Ovary (tissue), 9 donors: ENCODE data around the gene DDX6. TPM values are rescaled to one million over a fixed set of nuclear protein-coding genes. Genes with fewer than 3 reads are reported as not detected.

Source experiments
- DNase-seq, 5 donors: peaks; one replicate each; pipeline ENCODE4 v3.0.0-alpha.2; 2019 to 2020
- H3K27ac ChIP-seq, 2 donors: fragments of 200-600 bp; one replicate each; pipeline versions ENCODE4 v1.5.1 to v1.8.0; 2019 to 2022
- H3K27me3 ChIP-seq: fragments of 200-600 bp; one replicate; pipeline ENCODE4 v1.8.0; 2022
- H3K36me3 ChIP-seq: fragments of 200-600 bp; sonication (generic); one replicate; pipeline ENCODE4 v1.5.1; 2019
- H3K4me1 ChIP-seq: one replicate; pipeline ENCODE4 v1.8.1; 2013; ENCODE audit warnings: mild to moderate bottlenecking, moderate library complexity; ENCODE audit not compliant: insufficient read depth
- H3K4me3 ChIP-seq: fragments of 200-600 bp; sonication (generic); one replicate; pipeline ENCODE4 v1.5.1; 2017
- H3K9me3 ChIP-seq, 2 donors: fragments of 200-600 bp in 1 of 2; sonication (generic) in 1 of 2; one replicate each; pipeline versions ENCODE4 v1.5.1 to v1.8.1; 2013 to 2019; ENCODE audit warnings: mild to moderate bottlenecking in 1 of 2, moderate library complexity in 1 of 2
- CTCF ChIP-seq, 3 donors: fragments of 450-650 bp in 2 of 3; fragments of 200-600 bp in 1 of 3; IDR thresholded peaks; one replicate each; pipeline versions ENCODE4 v1.5.1 to v1.8.0; 2016 to 2022; ENCODE audit warnings: antibody characterized with exemption in 3 of 3, mild to moderate bottlenecking in 1 of 3
- EP300 ChIP-seq: sonication (generic); formaldehyde crosslinking; IDR thresholded peaks from one replicate; pipeline ENCODE4 v1.6.1; 2017; ENCODE audit warnings: antibody characterized with exemption
- POLR2A ChIP-seq: fragments of 450-650 bp; IDR thresholded peaks from one replicate; pipeline ENCODE4 v1.6.1; 2017; ENCODE audit warnings: antibody characterized with exemption, mild to moderate bottlenecking, moderate library complexity
- WGBS, 3 donors: extraction: QIAGEN DNeasy Blood & Tissue Kit in 1 of 3; methylation state at CpG; one replicate each; pipeline versions ENCODE4 v1.1.5 to v1.1.7; 2013 to 2017; 5-methylcytosine and 5-hydroxymethylcytosine counted together
- intact Hi-C, 4 donors: fragments of 100-400 bp; cut with DNase I; formaldehyde crosslinking; loops; one replicate each; pipeline versions ENCODE4 v1.11.0 to v1.15.1; 2022 to 2023
- polyA plus RNA-seq, 2 donors: library from polyadenylated mRNA; stranded (reverse); fragments of 200-250 nt in 1 of 2; fragments of 350-450 nt in 1 of 2; fragmentation: Illumina TruSeq in 1 of 2; extraction: RNeasy Lipid Tissue Mini Kit (QIAGEN cat#74804) in 1 of 2; gene quantifications; one replicate each; pipeline ENCODE4 v1.2.3, GENCODE V29; 2013 to 2014
- total RNA-seq, 7 donors: library from RNA; depleted of rRNA in 2 of 7; stranded (reverse); fragments of >200 nt in 2 of 7; fragmentation: NEBNext Ultra II Directional in 3 of 7; extraction: Animal tissue kit (Norgen Biotek cat#: 25700) in 3 of 7; gene quantifications; one replicate each; pipeline versions ENCODE4 v1.1.0 to v1.2.4, GENCODE V29; 2016 to 2023
- donor health status: DM: no; HTN: no; CAD: no; lungs with moderate emphysema.
- donor health status: DM: no; HTN: no; CAD: no.
- donor health status: Bipolar disorder and iron deficiency.
- donor health status: DM: yes; HTN: yes; CAD: no.
- donor health status: DM: no; HTN: no; CAD: no.
- donor health status: DM: yes; HTN: yes; CAD: no.

The DDX6 gene
- total and polyA plus RNA-seq, 9 donors = 33.9 to 212 (median 143) TPM

GRCh38 chr11:118705791-118706545, 85.0 kb downstream of the DDX6 start:
- Histone ChIP-seq H3K36me3 (no peaks in the 10 kb centered on the region), H3K4me3 (no peak overlapping the region), H3K9me3 (no peaks in the 10 kb centered on the region), H3K27me3 (no peaks in the 10 kb centered on the region), H3K27ac (no peak overlapping the region), H3K4me1 (no peaks in the 10 kb centered on the region)
- 65 to 73% (median 70%) methylated on average over 12 of the region's 12 CpGs for WGBS, 3 donors
- intact Hi-C loops = no loop called here
- TF ChIP-seq POLR2A = no peak
- no peak for TF ChIP-seq EP300
- no peak for TF ChIP-seq CTCF (IDR thresholded peaks at IDR 0.05)
- no peak for DNase-seq

DNA sequence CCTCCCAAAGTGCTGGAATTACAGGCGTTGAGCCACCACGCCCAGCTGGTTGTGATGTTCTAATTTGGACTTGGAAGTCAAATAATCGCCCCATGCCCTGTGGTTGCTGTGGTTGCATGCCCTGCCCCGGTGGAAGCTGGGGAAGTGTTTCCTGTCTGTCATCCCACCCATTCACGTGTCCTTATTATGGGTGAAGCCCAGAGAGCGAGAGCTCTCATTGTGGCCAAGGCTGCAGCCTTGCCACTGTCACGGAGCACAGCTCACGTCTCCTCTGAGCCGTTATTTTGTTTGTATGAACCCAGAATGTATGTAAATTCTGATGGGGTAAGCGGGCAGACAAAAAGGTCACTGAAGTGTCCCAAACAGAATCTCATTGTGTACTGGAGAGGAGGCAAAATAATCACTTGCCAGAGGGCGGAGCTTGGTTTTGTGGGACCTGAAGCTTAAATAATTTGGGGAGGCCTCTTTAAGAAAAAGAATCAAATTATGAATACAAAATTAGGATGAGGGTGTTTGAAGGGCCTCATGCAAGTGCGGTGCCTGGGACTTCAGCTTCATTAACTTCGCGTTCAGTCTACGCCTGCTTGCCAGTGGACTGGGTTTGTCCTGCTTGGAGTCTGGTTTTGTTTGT, 85.7 kb downstream of the DDX6 start:
- TF ChIP-seq CTCF (IDR thresholded peaks at IDR 0.05) (no peak), EP300 (no peak), POLR2A (no peak)
- Histone ChIP-seq H3K4me3 (no peak overlapping the region), H3K27me3 (no peaks in the 10 kb centered on the region), H3K36me3 (no peaks in the 10 kb centered on the region), H3K27ac (no peak overlapping the region), H3K4me1 (no peaks in the 10 kb centered on the region), H3K9me3 (no peaks in the 10 kb centered on the region)
- intact Hi-C loops = no loop called here
- 77 to 81% (median 81%) methylated on average over 15 of the region's 15 CpGs for WGBS, 3 donors
- DNase-seq = no peak

DNA sequence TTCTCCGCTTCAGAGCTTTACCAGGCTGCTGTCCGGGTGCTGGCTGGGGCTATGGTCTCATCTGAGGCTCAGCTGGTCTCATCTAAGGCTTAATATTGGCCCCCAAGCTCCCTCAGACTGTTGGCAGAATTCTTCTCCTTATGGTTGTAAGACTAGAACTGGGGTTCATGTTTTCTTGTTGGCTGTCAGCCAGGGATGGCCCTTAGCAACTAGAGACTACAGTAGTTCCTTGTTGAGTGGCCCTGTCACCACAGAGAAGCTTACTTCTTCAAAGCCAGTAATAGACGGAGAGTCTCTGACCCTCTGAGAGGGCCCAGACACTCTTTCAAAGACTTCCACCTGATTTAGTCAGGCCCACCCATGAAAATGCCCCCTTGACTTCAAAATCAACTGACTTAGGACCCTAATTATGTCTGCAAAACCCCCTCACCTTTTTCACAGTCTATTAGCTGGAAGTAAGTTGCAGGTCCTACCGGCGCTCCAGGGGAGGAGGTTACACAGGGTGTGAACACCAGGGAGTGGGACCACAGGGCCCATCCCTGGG, 87.3 kb downstream of the DDX6 start:
- Histone ChIP-seq H3K27me3 (no peaks in the 10 kb centered on the region), H3K36me3 (no peaks in the 10 kb centered on the region), H3K27ac (no peak overlapping the region), H3K4me1 (no peaks in the 10 kb centered on the region), H3K4me3 (no peak overlapping the region), H3K9me3 (no peaks in the 10 kb centered on the region)
- no peak for DNase-seq
- TF ChIP-seq EP300 (no peak), POLR2A (no peak), CTCF (IDR thresholded peaks at IDR 0.05) (no peak)
- 94 to 96% (median 94%) methylated on average over 5 of the region's 5 CpGs for WGBS, 3 donors
- intact Hi-C loops = no loop called here

GRCh38 chr11:118699506-118700220, 91.3 kb downstream of the DDX6 start:
- no peaks in the 10 kb centered on the region for H3K9me3 ChIP-seq
- WGBS, 3 donors = 83 to 86% (median 84%) methylated on average over 7 of the region's 7 CpGs
- no peak overlapping the region for H3K4me3 ChIP-seq
- H3K27me3 ChIP-seq = no peaks in the 10 kb centered on the region
- intact Hi-C loops = loop anchor here in 2 of 4 donors (10.0 kb wide), 2 partner anchors 75 to 85 kb away; no protein-coding TSS in a partner anchor
- no peaks in the 10 kb centered on the region for H3K36me3 ChIP-seq
- no peaks in the 10 kb centered on the region for H3K4me1 ChIP-seq
- no peak overlapping the region for H3K27ac ChIP-seq
- no peak for DNase-seq
- TF ChIP-seq POLR2A = no peak
- no peak for TF ChIP-seq CTCF (IDR thresholded peaks at IDR 0.05)
- TF ChIP-seq EP300 = no peak
